ENCODE results near the gene ADRA2C. TPM values are rescaled to one million over a fixed set of nuclear protein-coding genes. Genes with fewer than 3 reads are reported as not detected.

ADRA2C gene
- polyA plus RNA-seq, 1 of the 3 experiments (the other 2 are of a cell fraction), result 0.15 TPM

- peaks cover 0 to 25% of the 10 kb centered on the region in 2 experiments; a peak in 1 of 4 replicates for H3K4me1 ChIP-seq (ENCODE audit: control insufficient read depth in 1 of 2, insufficient read depth in 2 of 2, low read depth in 1 of 2, low read length in 1 of 2)
- TF ChIP-seq POLR2AphosphoS5 (IDR thresholded peaks at IDR 0.05; ENCODE audit: low read depth, low read length) (no peak), GABPA (IDR thresholded peaks at IDR 0.05; ENCODE audit: low read depth) (no peak), USF2 (IDR thresholded peaks at IDR 0.05; ENCODE audit: borderline replicate concordance, low read depth, low read length) (no peak), FOXM1 (IDR thresholded peaks at IDR 0.05; ENCODE audit: low read depth) (no peak), CTCF (IDR thresholded peaks at IDR 0.05) (no peak), CHD2 (IDR thresholded peaks at IDR 0.05; ENCODE audit: low read length, partially characterized antibody) (no peak), MXI1 (IDR thresholded peaks at IDR 0.05; ENCODE audit: low read depth, low read length) (no peak), NRF1 (IDR thresholded peaks at IDR 0.05; ENCODE audit: low read depth, low read length) (no peak), YY1 (IDR thresholded peaks at IDR 0.05; ENCODE audit: low read depth) (no peak), REST (IDR thresholded peaks at IDR 0.05; ENCODE audit: low read depth, low read length) (no peak), JUND (IDR thresholded peaks at IDR 0.05) (no peak), FOSL2 (IDR thresholded peaks at IDR 0.05; ENCODE audit: borderline replicate concordance, low read depth) (no peak), RFX5 (IDR thresholded peaks at IDR 0.05; ENCODE audit: low read length) (no peak)
- TF ChIP-seq, protein P1, sequence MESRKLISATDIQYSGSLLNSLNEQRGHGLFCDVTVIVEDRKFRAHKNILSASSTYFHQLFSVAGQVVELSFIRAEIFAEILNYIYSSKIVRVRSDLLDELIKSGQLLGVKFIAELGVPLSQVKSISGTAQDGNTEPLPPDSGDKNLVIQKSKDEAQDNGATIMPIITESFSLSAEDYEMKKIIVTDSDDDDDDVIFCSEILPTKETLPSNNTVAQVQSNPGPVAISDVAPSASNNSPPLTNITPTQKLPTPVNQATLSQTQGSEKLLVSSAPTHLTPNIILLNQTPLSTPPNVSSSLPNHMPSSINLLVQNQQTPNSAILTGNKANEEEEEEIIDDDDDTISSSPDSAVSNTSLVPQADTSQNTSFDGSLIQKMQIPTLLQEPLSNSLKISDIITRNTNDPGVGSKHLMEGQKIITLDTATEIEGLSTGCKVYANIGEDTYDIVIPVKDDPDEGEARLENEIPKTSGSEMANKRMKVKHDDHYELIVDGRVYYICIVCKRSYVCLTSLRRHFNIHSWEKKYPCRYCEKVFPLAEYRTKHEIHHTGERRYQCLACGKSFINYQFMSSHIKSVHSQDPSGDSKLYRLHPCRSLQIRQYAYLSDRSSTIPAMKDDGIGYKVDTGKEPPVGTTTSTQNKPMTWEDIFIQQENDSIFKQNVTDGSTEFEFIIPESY (IDR thresholded peaks at IDR 0.05; ENCODE audit: borderline replicate concordance, low read depth), result no peak
- POLR2A ChIA-PET, result no interaction called here
- CTCF ChIA-PET, result interaction anchor here (1.4 to 3.5 kb wide), 3 partner anchors 9 to 12 kb away, joined by 4 to 24 read pairs (median 13); partner anchors contain the start of gene ADRA2C
- H4K20me1 ChIP-seq (ENCODE audit: insufficient read depth), result no peaks in the 10 kb centered on the region
- no peak for DNase-seq
- no peaks in the 10 kb centered on the region for H3K79me2 ChIP-seq (ENCODE audit: insufficient read depth)
- H3K9ac ChIP-seq, result no peak overlapping the region
- no peak overlapping the region for H3K4me3 ChIP-seq (ENCODE audit: low read depth in 2 of 2, low read length in 1 of 2)
- no peaks in the 10 kb centered on the region for H3F3A ChIP-seq (replicated peaks; ENCODE audit: insufficient read depth)
- whole genome bisulfite sequencing (ENCODE audit: low lambda C conversion rate), result 60% methylated on average over 13 of the region's 13 CpGs
- no peaks in the 10 kb centered on the region for H3K36me3 ChIP-seq (replicated peaks in 1 of 2; ENCODE audit: control insufficient read depth in 1 of 2, insufficient read depth in 2 of 2, low read length in 1 of 2)
- H3K27me3 ChIP-seq (ENCODE audit: insufficient read depth), result no peaks in the 10 kb centered on the region
- H3K4me2 ChIP-seq, result no peak overlapping the region
- H3K9me3 ChIP-seq, result no peaks in the 10 kb centered on the region
- no peak overlapping the region for H2AFZ ChIP-seq (ENCODE audit: low read depth)
- H3K27ac ChIP-seq (ENCODE audit: low read depth in 2 of 2, low read length in 1 of 2), result no peak overlapping the region
- H3K9me2 ChIP-seq, result no peaks in the 10 kb centered on the region
Measured at GRCh38 chr4:3777669-3778068, 11.5 kb downstream of the ADRA2C start.
